ENCODE measurements around the gene ZBTB14.

ZBTB14 gene

DNA sequence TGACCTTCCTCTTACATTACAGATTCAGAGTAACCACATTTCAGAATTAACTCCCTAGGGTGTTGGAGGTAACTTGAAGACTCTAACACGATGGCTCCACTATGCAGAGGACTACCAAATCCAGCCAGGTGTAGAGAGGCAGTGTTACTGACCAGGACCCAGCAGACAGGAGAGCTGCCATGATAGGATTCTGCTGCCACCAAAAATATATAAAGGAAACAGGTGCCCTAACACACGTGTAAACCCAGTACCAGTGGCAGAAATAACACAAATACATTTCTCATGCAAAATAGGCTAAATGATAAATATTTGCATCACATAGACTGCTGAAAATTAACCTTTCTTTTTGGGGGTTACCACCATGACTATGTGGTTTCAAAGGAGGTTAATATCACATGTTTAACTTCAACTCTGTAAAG lies 7.0 kb downstream of the ZBTB14 start:
- no peak for DNase-seq

DNA sequence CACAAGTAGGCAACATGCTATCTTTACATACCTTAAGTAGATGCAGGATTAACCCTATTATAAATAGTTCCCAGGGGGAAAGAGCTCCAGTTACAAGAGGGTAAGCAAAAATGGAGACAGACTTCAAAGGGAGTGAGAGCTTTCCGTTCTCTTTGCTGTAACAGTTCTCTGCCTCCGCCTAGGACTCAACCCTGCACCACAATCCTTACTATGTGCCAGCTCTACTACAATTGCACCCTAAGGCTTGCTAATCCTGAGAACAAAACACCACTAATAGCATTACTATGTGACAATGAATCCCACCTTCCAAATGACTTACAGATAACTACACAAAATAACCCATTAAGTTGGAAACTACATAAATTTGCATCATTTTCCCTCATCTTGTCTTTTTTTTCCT lies 7.7 kb downstream of the ZBTB14 start:
- no peak for DNase-seq

GRCh38 chr18:5286525-5286924 lies 9.0 kb downstream of the ZBTB14 start:
- DNase-seq = no peak

DNA sequence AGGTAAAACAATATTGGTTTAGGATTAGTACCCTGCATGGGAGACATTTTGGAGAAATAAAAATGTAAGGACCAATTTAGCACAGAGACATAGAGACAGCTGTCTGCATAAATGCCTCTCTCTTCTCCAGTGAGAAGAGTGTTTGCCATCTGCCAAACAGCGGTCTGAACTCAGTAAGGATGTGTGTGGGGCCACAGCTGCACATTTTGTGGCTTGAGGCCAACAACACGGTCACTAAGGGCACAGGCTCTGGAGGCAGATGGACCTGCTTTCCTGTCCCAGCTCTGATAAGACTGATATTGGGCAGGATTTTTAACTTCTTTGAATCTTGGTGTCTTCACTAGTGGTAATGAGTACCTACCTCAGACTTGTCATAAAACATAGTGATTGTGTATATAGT lies 10.2 kb downstream of the ZBTB14 start:
- DNase-seq = no peak

DNA sequence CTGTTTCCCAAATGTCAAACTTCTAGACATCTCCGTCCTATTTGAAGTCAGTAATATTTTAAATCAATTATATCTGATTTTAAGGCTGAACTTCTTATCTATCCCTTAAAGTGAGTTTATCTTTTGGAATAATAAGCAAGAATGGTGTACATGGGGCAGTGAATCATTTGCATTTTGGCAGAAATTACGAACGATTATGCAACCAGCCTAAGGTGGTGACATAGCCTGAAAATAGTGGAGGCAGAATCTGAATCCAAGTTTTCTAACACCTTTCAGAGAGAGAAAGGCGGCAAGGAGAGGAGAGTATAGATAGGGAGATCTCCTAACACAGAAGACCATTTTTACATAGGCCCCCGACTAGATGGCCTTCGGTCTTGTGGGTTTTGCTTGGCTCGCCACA lies 10.7 kb downstream of the ZBTB14 start:
- DNase-seq = no peak

DNA sequence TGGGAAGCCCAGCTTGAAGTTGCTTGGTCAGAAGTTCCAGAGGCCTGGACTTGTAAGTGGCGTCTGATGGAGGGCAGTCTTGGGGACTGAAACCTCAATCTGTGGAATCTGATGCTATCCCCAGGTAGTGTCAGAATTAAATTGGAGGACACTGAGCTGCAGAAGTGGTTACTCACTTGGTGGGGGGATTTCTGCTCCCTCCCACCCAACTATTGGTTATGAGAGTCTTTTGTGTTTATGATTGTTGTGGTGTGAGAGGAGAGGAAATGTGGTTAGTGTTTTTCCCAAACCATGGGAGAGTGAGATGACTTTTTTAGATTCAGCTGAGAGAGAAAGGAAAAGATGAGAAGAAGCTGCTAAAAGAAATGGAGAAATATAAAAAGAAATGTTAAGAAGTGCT lies 12.8 kb downstream of the ZBTB14 start:
- DNase-seq = no peak

DNA sequence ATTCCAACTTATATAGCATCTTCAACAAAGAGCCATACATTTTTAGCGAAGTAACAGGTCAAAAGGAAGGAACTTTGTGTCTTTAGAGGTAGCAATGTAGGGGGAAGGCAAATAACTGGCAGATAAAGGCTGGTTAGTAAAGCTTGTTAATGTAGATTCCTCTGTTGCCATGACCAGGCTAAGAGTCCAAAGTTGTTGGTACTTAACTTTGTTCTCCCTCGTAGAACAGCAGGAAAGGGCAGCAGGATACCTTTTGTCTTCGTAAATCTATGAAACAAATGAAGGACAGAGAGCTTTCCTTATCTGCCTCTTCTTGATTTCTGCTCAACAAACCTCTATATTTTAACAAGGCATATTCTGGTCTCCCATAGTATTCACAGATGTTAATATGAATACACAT lies 18.6 kb downstream of the ZBTB14 start:
- DNase-seq = no peak

- no peak for DNase-seq
Observed at GRCh38 chr18:5275872-5276271, 19.7 kb downstream of the ZBTB14 start.

DNA sequence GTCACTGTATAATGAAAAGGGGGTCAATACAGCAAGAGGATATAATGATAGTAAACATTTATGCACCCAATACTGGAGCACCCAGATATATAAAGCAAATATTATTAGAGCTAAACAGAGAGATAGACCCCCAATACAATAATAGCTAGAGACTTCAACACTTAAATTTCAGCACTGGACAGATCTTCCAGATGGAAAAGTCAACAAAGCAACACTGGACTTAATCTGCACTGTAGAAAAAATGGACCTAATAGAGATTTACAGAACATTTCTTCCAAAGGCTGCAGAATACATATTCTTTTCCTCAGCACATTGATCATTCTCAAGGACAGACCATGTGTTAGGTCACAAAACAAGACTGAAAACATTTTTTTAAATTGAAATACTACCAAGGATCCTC lies 26.7 kb downstream of the ZBTB14 start:
- no peak for DNase-seq

DNA sequence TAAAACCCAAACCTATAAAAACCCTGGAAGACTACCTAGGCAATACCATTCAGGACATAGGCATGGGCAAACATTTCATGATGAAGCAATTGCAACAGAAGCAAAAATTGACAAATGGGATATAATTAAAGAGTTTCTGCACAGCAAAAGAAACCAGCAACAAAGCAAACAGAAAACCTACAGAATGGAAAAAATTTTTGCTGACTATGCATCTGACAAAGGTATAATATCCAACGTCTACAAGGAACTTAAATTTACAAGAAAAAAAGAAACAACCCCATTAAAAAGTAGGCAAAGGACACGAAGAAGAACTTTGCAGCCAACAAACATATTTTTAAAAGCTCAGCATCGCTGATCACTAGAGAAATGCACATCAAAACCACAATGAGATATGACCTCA lies 28.8 kb downstream of the ZBTB14 start:
- DNase-seq = no peak

GRCh38 chr18:5253910-5254309 lies 41.6 kb downstream of the ZBTB14 start:
- no peak for DNase-seq

DNA sequence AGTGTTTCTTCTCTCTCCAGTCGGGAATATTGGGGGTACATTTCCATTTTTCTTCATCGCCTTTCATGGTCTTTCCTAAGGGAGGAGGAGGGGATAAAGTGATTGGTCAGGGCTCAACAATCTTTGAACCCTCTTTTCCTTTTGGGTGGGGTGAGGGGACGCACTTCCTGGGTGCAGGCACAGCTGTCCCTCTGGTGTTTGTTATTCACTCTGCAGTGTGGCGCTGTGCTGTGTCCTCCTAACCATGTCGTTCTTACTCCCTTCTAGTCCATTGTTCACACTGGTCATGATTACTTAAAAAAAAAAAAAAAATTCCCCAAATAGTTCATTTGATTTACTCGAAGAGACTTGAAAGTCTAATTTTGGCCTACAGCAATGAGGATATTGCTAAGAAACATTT lies 44.4 kb downstream of the ZBTB14 start:
- no peak for DNase-seq

GRCh38 chr18:5250603-5251002 lies 44.9 kb downstream of the ZBTB14 start:
- no peak for DNase-seq

GRCh38 chr18:5244941-5245340 lies 50.6 kb downstream of the ZBTB14 start:
- no peak for DNase-seq

DNA sequence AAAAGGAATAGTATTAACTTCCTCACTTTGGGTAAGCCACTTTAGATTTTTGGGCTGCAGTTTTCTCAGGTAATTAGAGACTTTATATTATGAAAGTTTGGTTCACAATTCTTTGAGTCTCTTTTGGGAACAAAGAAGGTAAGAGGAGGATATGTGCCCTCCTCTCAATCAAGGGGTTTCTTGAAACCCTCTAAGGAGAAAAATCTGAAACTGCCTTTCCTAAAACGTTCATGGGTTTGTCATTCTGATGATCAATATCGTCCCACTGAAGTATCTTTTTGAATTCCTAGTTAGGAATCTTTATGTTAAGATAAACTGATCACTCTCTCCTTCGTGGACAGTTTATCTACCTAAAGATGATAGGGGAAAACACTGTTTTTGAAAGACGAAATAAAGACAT lies 56.1 kb downstream of the ZBTB14 start:
- no peak for DNase-seq
